ENCODE data around the gene CFAP61.

The CFAP61 gene

GRCh38 chr20:20366876-20367574 is 314.7 kb downstream of the CFAP61 start:
- ATAC-seq (ENCODE audit: low read depth) (no peak), DNase-seq (ENCODE audit: low spot score) (no peak)
- no peak for TF ChIP-seq CTCF (IDR thresholded peaks at IDR 0.05; ENCODE audit: poor library complexity, severe bottlenecking)
- peaks cover 90% of the 10 kb centered on the region for H3K27me3 ChIP-seq (ENCODE audit: insufficient read depth, poor library complexity, severe bottlenecking)
- H3K36me3 ChIP-seq (ENCODE audit: low read depth) = no peaks in the 10 kb centered on the region
- H3K27ac ChIP-seq (ENCODE audit: poor library complexity, severe bottlenecking) = no peak overlapping the region
- H3K9me3 ChIP-seq (ENCODE audit: severe bottlenecking) = no peaks in the 10 kb centered on the region
- H3K4me1 ChIP-seq (ENCODE audit: insufficient read depth, poor library complexity, severe bottlenecking) = no peaks in the 10 kb centered on the region
- H3K4me3 ChIP-seq (ENCODE audit: severe bottlenecking) = no peak overlapping the region

- no peak within 1 kb of the TSS for H3K27ac ChIP-seq (ENCODE audit: poor library complexity, severe bottlenecking)
- H3K27me3 ChIP-seq (ENCODE audit: insufficient read depth, poor library complexity, severe bottlenecking) = peaks cover 90% of the 10 kb centered on the region
- H3K4me3 ChIP-seq (ENCODE audit: severe bottlenecking) = peak within 1 kb of the TSS; percentile 16
- no peak for TF ChIP-seq CTCF (IDR thresholded peaks at IDR 0.05; ENCODE audit: poor library complexity, severe bottlenecking)
- H3K4me1 ChIP-seq (ENCODE audit: insufficient read depth, poor library complexity, severe bottlenecking) = no peaks in the 10 kb centered on the region
- no peaks in the 10 kb centered on the region for H3K36me3 ChIP-seq (ENCODE audit: low read depth)
- DNase-seq (ENCODE audit: low spot score) (no peak), ATAC-seq (ENCODE audit: low read depth) (no peak)
- no peaks in the 10 kb centered on the region for H3K9me3 ChIP-seq (ENCODE audit: severe bottlenecking)
These were observed 315.5 kb downstream of the CFAP61 start, which contains the start of gene INSM1 for GRCh38 chr20:20367575-20368417. Gene INSM1, plus strand, starts transcription at chr20:20368104. Its CDS starts 164 bp downstream, at chr20:20368268.

- peaks cover 87% of the 10 kb centered on the region for H3K27me3 ChIP-seq (ENCODE audit: insufficient read depth, poor library complexity, severe bottlenecking)
- no peaks in the 10 kb centered on the region for H3K4me1 ChIP-seq (ENCODE audit: insufficient read depth, poor library complexity, severe bottlenecking)
- no peaks in the 10 kb centered on the region for H3K9me3 ChIP-seq (ENCODE audit: severe bottlenecking)
- ATAC-seq (ENCODE audit: low read depth) = no peak; the same call in 2 of the 3 replicates
- DNase-seq (ENCODE audit: low spot score) = no peak
- no peaks in the 10 kb centered on the region for H3K36me3 ChIP-seq (ENCODE audit: low read depth)
- no peak overlapping the region for H3K4me3 ChIP-seq (ENCODE audit: severe bottlenecking)
- TF ChIP-seq CTCF (IDR thresholded peaks at IDR 0.05; ENCODE audit: poor library complexity, severe bottlenecking) = no peak
- no peak overlapping the region for H3K27ac ChIP-seq (ENCODE audit: poor library complexity, severe bottlenecking)
These were observed 316.3 kb downstream of the CFAP61 start for GRCh38 chr20:20368418-20369249.

GRCh38 chr20:20369250-20370093 is 317.1 kb downstream of the CFAP61 start:
- Histone ChIP-seq H3K36me3 (ENCODE audit: low read depth) (no peaks in the 10 kb centered on the region), H3K9me3 (ENCODE audit: severe bottlenecking) (no peaks in the 10 kb centered on the region), H3K27me3 (ENCODE audit: insufficient read depth, poor library complexity, severe bottlenecking) (peaks cover 84% of the 10 kb centered on the region), H3K4me1 (ENCODE audit: insufficient read depth, poor library complexity, severe bottlenecking) (no peaks in the 10 kb centered on the region), H3K27ac (ENCODE audit: poor library complexity, severe bottlenecking) (no peak overlapping the region), H3K4me3 (ENCODE audit: severe bottlenecking) (no peak overlapping the region)
- DNase-seq (ENCODE audit: low spot score) = no peak
- peak; percentile 42 for ATAC-seq (ENCODE audit: low read depth)
- TF ChIP-seq CTCF (IDR thresholded peaks at IDR 0.05; ENCODE audit: poor library complexity, severe bottlenecking) = no peak
